ENCODE data around the gene ARHGAP11A. TPM values are rescaled to one million over a fixed set of nuclear protein-coding genes. Genes with fewer than 3 reads are reported as not detected.

ARHGAP11A gene
- total and polyA plus RNA-seq, 2 donors: 4.4 to 25.2 TPM

- WGBS: 99% methylated on average over 4 of the region's 4 CpGs
- no peak overlapping the region for H3K27ac ChIP-seq (ENCODE audit: low read depth in 1 of 2, low read length in 1 of 2)
- H3K36me3 ChIP-seq (ENCODE audit: control insufficient read depth in 2 of 2, insufficient read depth in 2 of 2, low read length in 1 of 2): peaks cover 0 to 15% of the 10 kb centered on the region in 2 donors
- no peak overlapping the region for H3K4me3 ChIP-seq (ENCODE audit: low read length in 2 of 2)
- no peak for DNase-seq (ENCODE audit: low read depth in 6 of 9, low spot score in 9 of 9)
- H3K27me3 ChIP-seq (ENCODE audit: control insufficient read depth in 2 of 2, insufficient read depth in 1 of 2, low read length in 1 of 2): no peaks in the 10 kb centered on the region
- no peaks in the 10 kb centered on the region for H3K9me3 ChIP-seq (ENCODE audit: control insufficient read depth in 2 of 2, insufficient read depth in 1 of 2, low read length in 1 of 2)
- H3K4me1 ChIP-seq (ENCODE audit: control insufficient read depth in 2 of 2, insufficient read depth in 2 of 2, low read length in 2 of 2): peaks cover 0 to 4% of the 10 kb centered on the region in 2 donors
These were observed 48.4 kb downstream of the ARHGAP11A start for GRCh38 chr15:32663671-32664070.

DNA sequence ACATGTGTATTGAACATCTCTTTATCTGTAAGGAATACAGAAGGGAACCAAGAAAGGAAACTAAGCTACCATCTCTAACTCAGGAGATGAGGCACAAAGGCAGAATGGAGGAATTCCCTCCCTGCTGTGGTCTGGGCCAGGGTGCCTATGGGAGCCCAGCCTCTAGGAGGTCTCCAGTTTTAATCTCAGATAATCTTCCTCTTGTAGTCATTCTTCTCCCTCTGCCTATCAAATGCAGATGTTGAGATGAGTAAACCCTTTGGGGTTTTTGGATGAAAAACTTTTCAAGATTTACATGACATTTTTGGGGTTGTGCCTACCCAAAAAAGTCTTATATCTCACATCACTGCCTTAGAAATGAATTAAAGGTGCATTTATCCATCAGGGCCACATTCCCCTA is 49.5 kb downstream of the ARHGAP11A start:
- no peaks in the 10 kb centered on the region for H3K9me3 ChIP-seq (ENCODE audit: control insufficient read depth in 2 of 2, insufficient read depth in 1 of 2, low read length in 1 of 2)

DNA sequence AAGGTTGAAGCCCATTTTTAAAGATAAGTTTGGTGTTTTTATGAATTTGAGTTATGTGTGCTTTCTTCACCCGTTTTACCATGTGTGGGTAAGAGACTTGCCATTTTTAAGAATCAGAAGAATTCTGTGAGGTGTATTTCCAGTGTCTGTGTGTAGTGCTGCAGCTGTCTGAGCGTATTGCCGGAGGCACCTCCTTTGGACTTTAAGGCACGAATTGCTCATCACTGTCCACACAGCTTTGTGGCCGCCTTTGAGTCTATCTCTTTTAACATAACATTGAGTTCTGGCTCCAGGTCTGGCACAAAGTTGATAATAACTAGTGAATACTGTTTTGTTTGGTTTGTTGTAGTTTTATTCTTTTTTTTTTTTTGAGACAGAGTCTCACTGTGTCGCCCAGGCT is 52.0 kb downstream of the ARHGAP11A start:
- H3K4me1 ChIP-seq (ENCODE audit: control insufficient read depth in 2 of 2, insufficient read depth in 2 of 2, low read length in 2 of 2): no peaks in the 10 kb centered on the region
- 96% methylated on average over 6 of the region's 6 CpGs for WGBS
- no peak for DNase-seq (ENCODE audit: low read depth in 6 of 9, low spot score in 9 of 9)
- no peaks in the 10 kb centered on the region for H3K27me3 ChIP-seq (ENCODE audit: control insufficient read depth in 2 of 2, insufficient read depth in 1 of 2, low read length in 1 of 2)
- no peaks in the 10 kb centered on the region for H3K9me3 ChIP-seq (ENCODE audit: control insufficient read depth in 2 of 2, insufficient read depth in 1 of 2, low read length in 1 of 2)
- H3K36me3 ChIP-seq (ENCODE audit: control insufficient read depth in 2 of 2, insufficient read depth in 2 of 2, low read length in 1 of 2): peaks cover 0 to 6% of the 10 kb centered on the region in 2 donors
- no peak overlapping the region for H3K27ac ChIP-seq (ENCODE audit: low read depth in 1 of 2, low read length in 1 of 2)
- no peak overlapping the region for H3K4me3 ChIP-seq (ENCODE audit: low read length in 2 of 2)

More for the DNA sequence above, 49.5 kb downstream of the ARHGAP11A start:
- Histone ChIP-seq H3K36me3 (ENCODE audit: control insufficient read depth in 2 of 2, insufficient read depth in 2 of 2, low read length in 1 of 2) (peaks cover 0 to 12% of the 10 kb centered on the region in 2 donors), H3K4me3 (ENCODE audit: low read length in 2 of 2) (no peak overlapping the region), H3K27ac (ENCODE audit: low read depth in 1 of 2, low read length in 1 of 2) (no peak overlapping the region), H3K4me1 (ENCODE audit: control insufficient read depth in 2 of 2, insufficient read depth in 2 of 2, low read length in 2 of 2) (no peaks in the 10 kb centered on the region), H3K27me3 (ENCODE audit: control insufficient read depth in 2 of 2, insufficient read depth in 1 of 2, low read length in 1 of 2) (no peaks in the 10 kb centered on the region)
- DNase-seq (ENCODE audit: low read depth in 6 of 9, low spot score in 9 of 9): no peak

DNA sequence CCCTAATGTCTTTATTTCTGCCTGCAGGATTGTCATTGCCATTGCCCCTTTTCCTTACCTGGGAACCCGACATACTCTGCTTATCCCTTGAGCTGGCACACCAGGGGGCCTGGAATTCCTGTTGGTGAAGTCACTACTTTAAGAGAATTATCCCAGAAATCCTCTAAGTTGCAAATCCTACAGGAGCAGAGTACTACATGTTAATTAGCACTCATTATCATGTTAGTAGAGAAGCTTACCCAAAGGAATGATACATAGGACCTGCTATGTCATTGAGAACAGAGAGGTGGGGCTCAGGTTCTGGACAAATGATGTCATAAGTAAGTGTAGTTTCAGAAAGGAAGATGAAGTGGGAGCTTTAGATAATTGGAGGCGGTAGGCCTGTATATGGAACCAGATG is 53.6 kb downstream of the ARHGAP11A start:
- Histone ChIP-seq H3K27ac (ENCODE audit: low read depth in 1 of 2, low read length in 1 of 2) (no peak overlapping the region), H3K36me3 (ENCODE audit: control insufficient read depth in 2 of 2, insufficient read depth in 2 of 2, low read length in 1 of 2) (peaks cover 0 to 6% of the 10 kb centered on the region in 2 donors), H3K4me3 (ENCODE audit: low read length in 2 of 2) (no peak overlapping the region), H3K4me1 (ENCODE audit: control insufficient read depth in 2 of 2, insufficient read depth in 2 of 2, low read length in 2 of 2) (no peaks in the 10 kb centered on the region), H3K27me3 (ENCODE audit: control insufficient read depth in 2 of 2, insufficient read depth in 1 of 2, low read length in 1 of 2) (no peaks in the 10 kb centered on the region), H3K9me3 (ENCODE audit: control insufficient read depth in 2 of 2, insufficient read depth in 1 of 2, low read length in 1 of 2) (no peaks in the 10 kb centered on the region)
- WGBS: 96% methylated on average over 2 of the region's 2 CpGs
- DNase-seq (ENCODE audit: low read depth in 6 of 9, low spot score in 9 of 9): no peak

GRCh38 chr15:32669896-32670611 is 54.8 kb downstream of the ARHGAP11A start:
- Histone ChIP-seq H3K27me3 (ENCODE audit: control insufficient read depth in 2 of 2, insufficient read depth in 1 of 2, low read length in 1 of 2) (no peaks in the 10 kb centered on the region), H3K4me1 (ENCODE audit: control insufficient read depth in 2 of 2, insufficient read depth in 2 of 2, low read length in 2 of 2) (no peaks in the 10 kb centered on the region), H3K36me3 (ENCODE audit: control insufficient read depth in 2 of 2, insufficient read depth in 2 of 2, low read length in 1 of 2) (peaks cover 0 to 6% of the 10 kb centered on the region in 2 donors), H3K9me3 (ENCODE audit: control insufficient read depth in 2 of 2, insufficient read depth in 1 of 2, low read length in 1 of 2) (no peaks in the 10 kb centered on the region), H3K27ac (ENCODE audit: low read depth in 1 of 2, low read length in 1 of 2) (no peak overlapping the region), H3K4me3 (ENCODE audit: low read length in 2 of 2) (no peak overlapping the region)
- no peak for DNase-seq (ENCODE audit: low read depth in 6 of 9, low spot score in 9 of 9)
- WGBS: 80% methylated on average over 5 of the region's 5 CpGs

DNA sequence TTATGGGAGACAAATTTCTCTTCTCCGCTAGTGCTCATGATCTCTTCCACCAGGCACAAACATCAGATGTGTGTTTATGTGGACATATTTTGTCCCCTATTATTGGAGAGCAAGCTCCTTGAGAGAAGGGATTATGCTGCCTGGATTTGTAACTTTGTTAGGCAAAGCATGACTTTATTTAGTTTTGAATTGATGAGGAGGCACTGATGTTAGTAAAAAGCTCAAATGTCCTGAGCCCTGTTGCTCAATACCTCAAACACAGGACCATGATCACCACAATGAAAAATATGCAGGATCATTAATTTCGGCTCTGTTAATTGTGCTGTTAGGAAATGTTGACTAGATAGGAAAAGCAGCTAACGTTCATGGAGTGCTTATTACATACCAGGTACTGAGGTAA is 55.3 kb downstream of the ARHGAP11A start:
- 98% methylated on average over 3 of the region's 3 CpGs for whole genome bisulfite sequencing
- H3K4me1 ChIP-seq (ENCODE audit: control insufficient read depth in 2 of 2, insufficient read depth in 2 of 2, low read length in 2 of 2): no peaks in the 10 kb centered on the region
- no peak overlapping the region for H3K27ac ChIP-seq (ENCODE audit: low read depth in 1 of 2, low read length in 1 of 2)
- no peaks in the 10 kb centered on the region for H3K27me3 ChIP-seq (ENCODE audit: control insufficient read depth in 2 of 2, insufficient read depth in 1 of 2, low read length in 1 of 2)
- no peak for DNase-seq (ENCODE audit: low read depth in 6 of 9, low spot score in 9 of 9)
- H3K9me3 ChIP-seq (ENCODE audit: control insufficient read depth in 2 of 2, insufficient read depth in 1 of 2, low read length in 1 of 2): no peaks in the 10 kb centered on the region
- no peak overlapping the region for H3K4me3 ChIP-seq (ENCODE audit: low read length in 2 of 2)
- peaks cover 0 to 6% of the 10 kb centered on the region in 2 donors for H3K36me3 ChIP-seq (ENCODE audit: control insufficient read depth in 2 of 2, insufficient read depth in 2 of 2, low read length in 1 of 2)

GRCh38 chr15:32671339-32672325 is 56.3 kb downstream of the ARHGAP11A start:
- WGBS: 97% methylated on average over 29 of the region's 29 CpGs
- H3K4me1 ChIP-seq (ENCODE audit: control insufficient read depth in 2 of 2, insufficient read depth in 2 of 2, low read length in 2 of 2): no peaks in the 10 kb centered on the region
- H3K4me3 ChIP-seq (ENCODE audit: low read length in 2 of 2): no peak overlapping the region
- no peak overlapping the region for H3K27ac ChIP-seq (ENCODE audit: low read depth in 1 of 2, low read length in 1 of 2)
- peaks cover 0 to 6% of the 10 kb centered on the region in 2 donors for H3K36me3 ChIP-seq (ENCODE audit: control insufficient read depth in 2 of 2, insufficient read depth in 2 of 2, low read length in 1 of 2)
- no peaks in the 10 kb centered on the region for H3K9me3 ChIP-seq (ENCODE audit: control insufficient read depth in 2 of 2, insufficient read depth in 1 of 2, low read length in 1 of 2)
- DNase-seq (ENCODE audit: low read depth in 6 of 9, low spot score in 9 of 9): no peak
- no peaks in the 10 kb centered on the region for H3K27me3 ChIP-seq (ENCODE audit: control insufficient read depth in 2 of 2, insufficient read depth in 1 of 2, low read length in 1 of 2)

- H3K4me3 ChIP-seq (ENCODE audit: low read length in 2 of 2): no peak overlapping the region
- DNase-seq (ENCODE audit: low read depth in 6 of 9, low spot score in 9 of 9): no peak
- no peaks in the 10 kb centered on the region for H3K27me3 ChIP-seq (ENCODE audit: control insufficient read depth in 2 of 2, insufficient read depth in 1 of 2, low read length in 1 of 2)
- H3K9me3 ChIP-seq (ENCODE audit: control insufficient read depth in 2 of 2, insufficient read depth in 1 of 2, low read length in 1 of 2): no peaks in the 10 kb centered on the region
- H3K4me1 ChIP-seq (ENCODE audit: control insufficient read depth in 2 of 2, insufficient read depth in 2 of 2, low read length in 2 of 2): no peaks in the 10 kb centered on the region
- H3K27ac ChIP-seq (ENCODE audit: low read depth in 1 of 2, low read length in 1 of 2): no peak overlapping the region
- H3K36me3 ChIP-seq (ENCODE audit: control insufficient read depth in 2 of 2, insufficient read depth in 2 of 2, low read length in 1 of 2): no peaks in the 10 kb centered on the region
- 98% methylated on average over 2 of the region's 2 CpGs for WGBS
These were observed 59.4 kb downstream of the ARHGAP11A start for GRCh38 chr15:32674681-32675080.

DNA sequence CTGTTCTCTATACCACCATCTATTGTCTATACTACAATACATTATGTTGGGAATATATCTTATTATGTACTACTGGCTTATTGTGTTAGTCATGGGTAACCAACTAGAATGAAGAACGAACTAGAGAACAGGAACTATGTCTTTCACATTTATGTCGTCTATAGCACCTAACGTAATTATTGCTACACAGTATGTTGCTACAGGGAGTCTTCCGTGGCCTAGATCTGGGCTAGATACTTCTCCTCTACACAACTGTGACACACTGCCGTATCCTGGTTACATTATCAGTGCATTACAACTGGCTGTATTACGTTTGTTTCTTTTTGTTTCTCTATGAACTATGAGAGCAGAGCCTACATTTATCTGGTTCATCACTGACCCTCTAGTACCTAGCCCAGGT is 60.2 kb downstream of the ARHGAP11A start:
- Histone ChIP-seq H3K9me3 (ENCODE audit: control insufficient read depth in 2 of 2, insufficient read depth in 1 of 2, low read length in 1 of 2) (no peaks in the 10 kb centered on the region), H3K27ac (ENCODE audit: low read depth in 1 of 2, low read length in 1 of 2) (no peak overlapping the region), H3K27me3 (ENCODE audit: control insufficient read depth in 2 of 2, insufficient read depth in 1 of 2, low read length in 1 of 2) (no peaks in the 10 kb centered on the region), H3K4me1 (ENCODE audit: control insufficient read depth in 2 of 2, insufficient read depth in 2 of 2, low read length in 2 of 2) (no peaks in the 10 kb centered on the region), H3K36me3 (ENCODE audit: control insufficient read depth in 2 of 2, insufficient read depth in 2 of 2, low read length in 1 of 2) (no peaks in the 10 kb centered on the region), H3K4me3 (ENCODE audit: low read length in 2 of 2) (no peak overlapping the region)
- 89% methylated on average over 6 of the region's 6 CpGs for WGBS
- no peak for DNase-seq (ENCODE audit: low read depth in 6 of 9, low spot score in 9 of 9)

Data from thymus (tissue), 11 donors.